Endothelial cell of umbilical vein (primary cell): ENCODE measurements around the gene ANKRD50. TPM values are rescaled to one million over a fixed set of nuclear protein-coding genes. Genes with fewer than 3 reads are reported as not detected.

Experiments used
- BruUV-seq: library from RNA; stranded (reverse); fragments of 400-500 nt; replicated peaks from 2 replicates; lab custom pipeline; 2021; lab: Mats Ljungman, UMichigan
- CTCF ChIA-PET: fragments of 300-600, 350-600 bp; sonication (Branson Sonifier 250); formaldehyde crosslinking; loops from one replicate; lab custom pipeline; 2021; ENCODE audit warnings: antibody characterized with exemption, inconsistent platforms; lab: Charles Lee
- POLR2A ChIA-PET: fragments of 300-600, 350-600 bp; sonication (Branson Sonifier 250); formaldehyde crosslinking; loops from one replicate; lab custom pipeline; 2021; ENCODE audit warnings: antibody characterized with exemption, inconsistent platforms; lab: Charles Lee
- DNase-seq: peaks from one replicate; pipeline ENCODE4 v3.0.0-alpha.2; 2011; ENCODE audit warnings: low read depth, low spot score
- FAIRE-seq: peaks from 2 replicates; lab custom pipeline; 2011; peaks lifted over from hg19 to GRCh38; lab: Jason Lieb, UNC
- H2AFZ ChIP-seq: 2 replicates; pipeline ENCODE4 v1.6.0; 2012; ENCODE audit warnings: low read depth, low read length, control low read depth, inconsistent platforms
- H3K27ac ChIP-seq: 2 replicates; pipeline ENCODE4 v1.5.1; 2011; ENCODE audit warnings: low read depth, mild to moderate bottlenecking, control low read depth, low read length, moderate library complexity; ENCODE audit not compliant: insufficient read depth
- H3K27me3 ChIP-seq, 2 experiments: 2 replicates each; pipeline versions ENCODE4 v1.6.0 to v1.6.1; 2011; ENCODE audit warnings: low read length in 2 of 2, mixed read lengths in 1 of 2; ENCODE audit not compliant: control insufficient read depth in 2 of 2, insufficient read depth in 2 of 2
- H3K36me3 ChIP-seq, 2 experiments: 2 replicates in 1 of 2; 3 replicates in 1 of 2; pipeline ENCODE4 v1.5.1; 2011; ENCODE audit warnings: low read length in 2 of 2, mild to moderate bottlenecking in 1 of 2, moderate library complexity in 1 of 2; ENCODE audit not compliant: control insufficient read depth in 2 of 2, insufficient read depth in 2 of 2; ENCODE audit errors: extremely low read depth in 1 of 2
- H3K4me1 ChIP-seq: 3 replicates; pipeline ENCODE4 v1.5.1; 2011; ENCODE audit warnings: mild to moderate bottlenecking, low read length; ENCODE audit not compliant: control insufficient read depth, insufficient read depth; ENCODE audit errors: extremely low read depth
- H3K4me2 ChIP-seq: 2 replicates; pipeline ENCODE4 v1.6.1; 2011; ENCODE audit warnings: low read length, control low read depth, mixed read lengths; ENCODE audit not compliant: insufficient read depth
- H3K4me3 ChIP-seq, 3 experiments: fragments of 200-600 bp in 1 of 3; sonication (generic), shearing (Covaris generic) in 1 of 3; replicated peaks in 1 of 3; 2 replicates each; pipeline ENCODE4 v1.5.1; 2011 to 2016; ENCODE audit warnings: control low read depth in 3 of 3, low read length in 3 of 3, mild to moderate bottlenecking in 2 of 3, inconsistent platforms in 1 of 3, low read depth in 1 of 3, moderate library complexity in 1 of 3; ENCODE audit not compliant: insufficient read depth in 1 of 3
- H3K79me2 ChIP-seq: 2 replicates; pipeline ENCODE4 v1.6.0; 2012; ENCODE audit warnings: low read length, inconsistent platforms; ENCODE audit not compliant: control insufficient read depth, insufficient read depth
- H3K9ac ChIP-seq: replicated peaks from 2 replicates; pipeline ENCODE3; 2011; ENCODE audit warnings: low read length, control low read depth; ENCODE audit not compliant: insufficient read depth; ENCODE audit errors: extremely low read depth
- H3K9me1 ChIP-seq: replicated peaks from 3 replicates; pipeline ENCODE4 v1.6.0; 2011; ENCODE audit warnings: mild to moderate bottlenecking, low read length; ENCODE audit not compliant: control insufficient read depth, insufficient read depth; ENCODE audit errors: extremely low read depth
- H3K9me3 ChIP-seq: replicated peaks from 2 replicates; pipeline ENCODE4 v1.5.1; 2012; ENCODE audit warnings: low read length, inconsistent platforms; ENCODE audit not compliant: control insufficient read depth, insufficient read depth
- H4K20me1 ChIP-seq: replicated peaks from 2 replicates; pipeline ENCODE3; 2011; ENCODE audit warnings: mild to moderate bottlenecking, low read length; ENCODE audit not compliant: control insufficient read depth, insufficient read depth; ENCODE audit errors: extremely low read depth
- EZH2 ChIP-seq: IDR thresholded peaks from 2 replicates; pipeline ENCODE4 v1.6.1; 2012; ENCODE audit warnings: borderline replicate concordance, low read depth, mild to moderate bottlenecking, moderate library complexity, low read length, inconsistent platforms; ENCODE audit not compliant: severe bottlenecking
- FOS ChIP-seq: IDR thresholded peaks from 2 replicates; pipeline ENCODE4 v1.6.1; 2011; ENCODE audit warnings: mild to moderate bottlenecking, low read length, moderate library complexity, borderline replicate concordance; ENCODE audit not compliant: insufficient read depth
- GATA2 ChIP-seq: IDR thresholded peaks from 2 replicates; pipeline ENCODE4 v1.7.0; 2011; ENCODE audit warnings: low read depth, mild to moderate bottlenecking, moderate library complexity, mixed read lengths, low read length; ENCODE audit not compliant: insufficient read length, insufficient read depth
- JUN ChIP-seq: IDR thresholded peaks from 2 replicates; pipeline ENCODE4 v1.6.1; 2011; ENCODE audit warnings: borderline replicate concordance, low read depth; ENCODE audit not compliant: insufficient read length, insufficient read depth
- MYC ChIP-seq: IDR thresholded peaks from one replicate; pipeline ENCODE4 v1.6.1; 2011; ENCODE audit warnings: mild to moderate bottlenecking, low read depth, low read length
- POLR2A ChIP-seq: IDR thresholded peaks from 2 replicates; pipeline ENCODE4 v1.6.1; 2012; ENCODE audit warnings: low read depth, mild to moderate bottlenecking, control low read depth, low read length
- POLR2AphosphoS5 ChIP-seq: IDR thresholded peaks from 2 replicates; pipeline ENCODE4 v1.6.1; 2012; ENCODE audit warnings: low read depth, mild to moderate bottlenecking, control low read depth, low read length, moderate library complexity; ENCODE audit not compliant: insufficient read depth
- dilution Hi-C: fragments of 300-500 bp; cut with MboI; formaldehyde crosslinking; loops from one replicate; pipeline ENCODE4 v1.15.0; 2019; ENCODE audit warnings: low sequenced_read_pairs; ENCODE audit not compliant: extremely low pct_ligation_motif_present
- intact Hi-C: fragments of 100-400 bp; cut with micrococcal nuclease; formaldehyde crosslinking; loops from one replicate; pipeline ENCODE4 v1.10.0; 2022
- polyA plus RNA-seq, 4 experiments: library from polyadenylated mRNA; depleted of rRNA in 3 of 4; stranded (reverse) in 3 of 4; unstranded in 1 of 4; fragments of >200 nt; gene quantifications; 2 replicates each; pipeline versions ENCODE4 v1.2.1 to v1.2.3, GENCODE V29; 2011 to 2012; ENCODE audit warnings: missing spikeins in 1 of 4
- total RNA-seq: library from RNA; stranded (reverse); gene quantifications from 2 replicates; pipeline ENCODE4 v1.2.3, GENCODE V29; 2021
- TF ChIP-seq, protein P1 (sequence below), 2 donors: IDR thresholded peaks; 1 replicate in 1 of 2; 2 replicates in 1 of 2; pipeline ENCODE4 v1.5.1; 2011; ENCODE audit warnings: low read length in 2 of 2, mild to moderate bottlenecking in 2 of 2, moderate library complexity in 2 of 2, control low read depth in 1 of 2, inconsistent platforms in 1 of 2, low read depth in 1 of 2; ENCODE audit not compliant: insufficient read depth in 1 of 2; ENCODE audit errors: extremely low read depth in 1 of 2
- TF ChIP-seq, protein P2 (sequence below): IDR thresholded peaks from 2 replicates; pipeline ENCODE4 v1.6.1; 2011; ENCODE audit not compliant: insufficient read depth, insufficient read length

Gene ANKRD50
- total and polyA plus RNA-seq, 2 donors (not counting 3 experiments of a cell fraction or from before 2014, with no cell fraction given) = 24.5 to 63.6 TPM

- peaks cover 0 to 1% of the 10 kb centered on the region in 2 experiments for H3K36me3 ChIP-seq
- FAIRE-seq = peak; percentile 76
- no peaks in the 10 kb centered on the region for H3K79me2 ChIP-seq
- H3K4me3 ChIP-seq = peak overlapping the region in 1 of 3 experiments; percentile 12
- H3K4me1 ChIP-seq = peaks cover 43% of the 10 kb centered on the region
- H3K27ac ChIP-seq = peak overlapping the region; percentile 79
- POLR2A ChIA-PET = no interaction called here
- no peaks in the 10 kb centered on the region for H3K27me3 ChIP-seq
- TSS peak; percentile 75 for BruUV-seq
- CTCF ChIA-PET = interaction anchor here (0.9 kb wide), 1 partner anchor 308 kb away, joined by 3 read pairs; no protein-coding TSS in a partner anchor
- H3K4me2 ChIP-seq = peak overlapping the region; percentile 73
- no peaks in the 10 kb centered on the region for H4K20me1 ChIP-seq
- no peaks in the 10 kb centered on the region for H3K9me3 ChIP-seq
- TF ChIP-seq POLR2AphosphoS5 = peak; percentile 48
- TF ChIP-seq JUN = peak; percentile 50
- TF ChIP-seq EZH2 = no peak
- no peak for TF ChIP-seq MYC
- no peak for TF ChIP-seq GATA2
- TF ChIP-seq, protein P1, sequence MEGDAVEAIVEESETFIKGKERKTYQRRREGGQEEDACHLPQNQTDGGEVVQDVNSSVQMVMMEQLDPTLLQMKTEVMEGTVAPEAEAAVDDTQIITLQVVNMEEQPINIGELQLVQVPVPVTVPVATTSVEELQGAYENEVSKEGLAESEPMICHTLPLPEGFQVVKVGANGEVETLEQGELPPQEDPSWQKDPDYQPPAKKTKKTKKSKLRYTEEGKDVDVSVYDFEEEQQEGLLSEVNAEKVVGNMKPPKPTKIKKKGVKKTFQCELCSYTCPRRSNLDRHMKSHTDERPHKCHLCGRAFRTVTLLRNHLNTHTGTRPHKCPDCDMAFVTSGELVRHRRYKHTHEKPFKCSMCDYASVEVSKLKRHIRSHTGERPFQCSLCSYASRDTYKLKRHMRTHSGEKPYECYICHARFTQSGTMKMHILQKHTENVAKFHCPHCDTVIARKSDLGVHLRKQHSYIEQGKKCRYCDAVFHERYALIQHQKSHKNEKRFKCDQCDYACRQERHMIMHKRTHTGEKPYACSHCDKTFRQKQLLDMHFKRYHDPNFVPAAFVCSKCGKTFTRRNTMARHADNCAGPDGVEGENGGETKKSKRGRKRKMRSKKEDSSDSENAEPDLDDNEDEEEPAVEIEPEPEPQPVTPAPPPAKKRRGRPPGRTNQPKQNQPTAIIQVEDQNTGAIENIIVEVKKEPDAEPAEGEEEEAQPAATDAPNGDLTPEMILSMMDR (IDR thresholded peaks at IDR 0.05; ENCODE audit: extremely low read depth in 1 of 2, insufficient read depth in 1 of 2, low read depth in 1 of 2, low read length in 2 of 2) = no peak
- TF ChIP-seq, protein P2, sequence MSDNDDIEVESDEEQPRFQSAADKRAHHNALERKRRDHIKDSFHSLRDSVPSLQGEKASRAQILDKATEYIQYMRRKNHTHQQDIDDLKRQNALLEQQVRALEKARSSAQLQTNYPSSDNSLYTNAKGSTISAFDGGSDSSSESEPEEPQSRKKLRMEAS = no peak
- TF ChIP-seq FOS = peak; percentile 90
- TF ChIP-seq POLR2A = no peak
- H2AFZ ChIP-seq = no peak overlapping the region
- intact Hi-C loops (loop anchor here (2.0 to 5.0 kb wide), 3 partner anchors 213 to 310 kb away; no protein-coding TSS in a partner anchor), dilution Hi-C loops (no loop called here)
- peak; percentile 86 for DNase-seq
- no peak overlapping the region for H3K9ac ChIP-seq
- no peaks in the 10 kb centered on the region for H3K9me1 ChIP-seq
Observed at GRCh38 chr4:124641715-124642381, 70.7 kb downstream of the ANKRD50 start.
